GM23248 (cell line): ENCODE data around the gene HERC4. TPM values are rescaled to one million over a fixed set of nuclear protein-coding genes. Genes with fewer than 3 reads are reported as not detected.
A peak's percentile ranks its signal among the peaks of the same experiment; 100 is the strongest.

Source experiments
- DNase-seq: peaks from one replicate; pipeline ENCODE4 v3.0.0-alpha.2; 2015
- H2AFZ ChIP-seq: fragments of 200-600 bp; sonication (generic); 2 replicates; pipeline ENCODE4 v1.6.1; 2016; ENCODE audit warnings: antibody characterized with exemption
- H3F3A ChIP-seq: fragments of 200-600 bp; sonication (generic); 2 replicates; pipeline ENCODE4 v1.6.1; 2016; ENCODE audit warnings: mild to moderate bottlenecking, antibody characterized with exemption, mixed run types; ENCODE audit not compliant: insufficient read depth
- H3K27ac ChIP-seq: fragments of 200-600 bp; sonication (generic); 2 replicates; pipeline ENCODE4 v1.5.1; 2016; ENCODE audit warnings: mild to moderate bottlenecking
- H3K27me3 ChIP-seq: fragments of 200-600 bp; sonication (generic); replicated peaks from 2 replicates; pipeline ENCODE4 v1.6.1; 2016; ENCODE audit warnings: mild to moderate bottlenecking; ENCODE audit not compliant: insufficient read depth
- H3K36me3 ChIP-seq: fragments of 200-600 bp; sonication (generic); 2 replicates; pipeline ENCODE4 v1.6.1; 2016; ENCODE audit warnings: low read depth, mild to moderate bottlenecking
- H3K4me1 ChIP-seq: fragments of 200-600 bp; sonication (generic); 2 replicates; pipeline ENCODE4 v1.6.1; 2016; ENCODE audit warnings: mild to moderate bottlenecking; ENCODE audit not compliant: insufficient read depth
- H3K4me2 ChIP-seq: fragments of 200-600 bp; sonication (generic); one replicate; pipeline ENCODE4 v1.6.1; 2016; ENCODE audit warnings: mild to moderate bottlenecking; ENCODE audit not compliant: unreplicated experiment
- H3K4me3 ChIP-seq: fragments of 200-600 bp; sonication (generic); 2 replicates; pipeline ENCODE4 v1.5.1; 2016; ENCODE audit warnings: mild to moderate bottlenecking
- H3K79me2 ChIP-seq: fragments of 200-600 bp; sonication (generic); 2 replicates; pipeline ENCODE4 v1.6.1; 2016; ENCODE audit warnings: mild to moderate bottlenecking; ENCODE audit not compliant: insufficient read depth
- H3K9ac ChIP-seq: fragments of 200-600 bp; sonication (generic); 2 replicates; pipeline ENCODE4 v1.6.1; 2016; ENCODE audit warnings: mild to moderate bottlenecking
- H3K9me2 ChIP-seq: fragments of 200-600 bp; sonication (generic); 2 replicates; pipeline ENCODE4 v1.6.1; 2016; ENCODE audit warnings: mixed run types, mild to moderate bottlenecking, moderate library complexity; ENCODE audit not compliant: insufficient read depth
- H3K9me3 ChIP-seq: fragments of 200-600 bp; sonication (generic); one replicate; pipeline ENCODE4 v1.6.1; 2017; ENCODE audit warnings: low read depth
- H4K20me1 ChIP-seq: fragments of 200-600 bp; sonication (generic); 2 replicates; pipeline ENCODE4 v1.6.0; 2016; ENCODE audit not compliant: insufficient read depth
- EZH2 ChIP-seq: fragments of 200-600 bp; sonication (generic); IDR thresholded peaks from 2 replicates; pipeline ENCODE4 v1.6.1; 2018; ENCODE audit warnings: antibody characterized with exemption, mild to moderate bottlenecking; ENCODE audit not compliant: insufficient read depth, poor library complexity, severe bottlenecking
- EZH2phosphoT487 ChIP-seq: fragments of 200-600 bp; sonication (generic); IDR thresholded peaks from 2 replicates; pipeline ENCODE4 v1.6.1; 2018; ENCODE audit warnings: antibody characterized with exemption, moderate library complexity, mild to moderate bottlenecking, low read depth; ENCODE audit not compliant: insufficient read depth
- WGBS, 2 experiments: methylation state at CpG; one replicate each; pipeline ENCODE4 v1.1.6; 2015 to 2017; ENCODE audit warnings: low lambda C conversion rate in 2 of 2, low coverage in 1 of 2; ENCODE audit errors: missing lambda C conversion rate in 2 of 2; 5-methylcytosine and 5-hydroxymethylcytosine counted together
- in situ Hi-C: fragments of 300-500 bp; cut with MboI; formaldehyde crosslinking; loops from 2 replicates; pipeline ENCODE4 v1.15.0; 2020
- polyA plus RNA-seq: library from polyadenylated mRNA; unstranded; fragments of >200 nt; fragmentation: Nextera tagmentation; extraction: Ambion mirVana; gene quantifications from 2 replicates; pipeline ENCODE4 v1.2.1, GENCODE V29; 2016
- total RNA-seq: library from RNA; depleted of rRNA; stranded (reverse); fragments of >200 nt; shearing (Covaris generic); gene quantifications from 2 replicates; pipeline ENCODE4 v1.2.3, GENCODE V29; 2014

HERC4 gene
- total and polyA plus RNA-seq, 2 experiments from 2014 or later = 127 to 228 TPM

DNA sequence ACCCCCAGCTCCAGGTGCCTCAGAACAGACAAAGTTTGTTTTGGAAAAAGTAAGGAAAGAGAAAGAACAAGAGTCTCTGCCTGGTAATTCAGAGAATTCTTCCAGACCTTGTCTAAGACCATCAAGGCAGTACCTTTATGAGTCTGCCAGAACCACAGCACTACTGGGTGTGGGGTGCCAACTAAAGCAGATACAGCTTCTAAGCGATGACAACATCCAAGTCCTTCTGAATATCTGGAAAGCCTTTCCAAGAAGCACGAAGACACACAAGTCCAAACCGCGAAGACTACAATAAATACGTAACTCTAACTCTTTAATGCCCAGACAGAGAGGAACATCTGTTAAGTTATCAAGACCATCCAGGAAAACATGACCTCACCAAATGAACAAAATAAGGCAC lies 96.3 kb downstream of the HERC4 start:
- Histone ChIP-seq H4K20me1 (no peaks in the 10 kb centered on the region), H3K27me3 (no peaks in the 10 kb centered on the region), H3F3A (peaks cover 82% of the 10 kb centered on the region), H2AFZ (no peak overlapping the region), H3K9me3 (no peaks in the 10 kb centered on the region), H3K27ac (peak overlapping the region; percentile 15), H3K4me2 (no peak overlapping the region), H3K36me3 (peaks cover 86% of the 10 kb centered on the region), H3K4me3 (no peak overlapping the region), H3K4me1 (no peaks in the 10 kb centered on the region), H3K9me2 (no peaks in the 10 kb centered on the region), H3K79me2 (peaks cover 96% of the 10 kb centered on the region), H3K9ac (no peak overlapping the region)
- TF ChIP-seq EZH2phosphoT487 = no peak
- no peak for TF ChIP-seq EZH2
- WGBS, 2 experiments = 63 to 70% methylated on average over 5 of the region's 5 CpGs
- DNase-seq = peak; percentile 37
- in situ Hi-C loops = no loop called here

- Histone ChIP-seq H3K79me2 (peaks cover 98% of the 10 kb centered on the region), H3K4me1 (no peaks in the 10 kb centered on the region), H3K4me3 (no peak overlapping the region), H4K20me1 (no peaks in the 10 kb centered on the region), H3K9ac (no peak overlapping the region), H3F3A (peaks cover 84% of the 10 kb centered on the region), H3K27ac (no peak overlapping the region), H3K9me2 (no peaks in the 10 kb centered on the region), H3K27me3 (no peaks in the 10 kb centered on the region), H3K9me3 (no peaks in the 10 kb centered on the region), H2AFZ (no peak overlapping the region), H3K36me3 (peaks cover 89% of the 10 kb centered on the region), H3K4me2 (no peak overlapping the region)
- TF ChIP-seq EZH2phosphoT487 (no peak), EZH2 (no peak)
- WGBS, 2 experiments = 95 to 98% methylated on average over 2 of the region's 2 CpGs
- no peak for DNase-seq
- in situ Hi-C loops = no loop called here
Measured at GRCh38 chr10:67977251-67977650, 97.8 kb downstream of the HERC4 start.

DNA sequence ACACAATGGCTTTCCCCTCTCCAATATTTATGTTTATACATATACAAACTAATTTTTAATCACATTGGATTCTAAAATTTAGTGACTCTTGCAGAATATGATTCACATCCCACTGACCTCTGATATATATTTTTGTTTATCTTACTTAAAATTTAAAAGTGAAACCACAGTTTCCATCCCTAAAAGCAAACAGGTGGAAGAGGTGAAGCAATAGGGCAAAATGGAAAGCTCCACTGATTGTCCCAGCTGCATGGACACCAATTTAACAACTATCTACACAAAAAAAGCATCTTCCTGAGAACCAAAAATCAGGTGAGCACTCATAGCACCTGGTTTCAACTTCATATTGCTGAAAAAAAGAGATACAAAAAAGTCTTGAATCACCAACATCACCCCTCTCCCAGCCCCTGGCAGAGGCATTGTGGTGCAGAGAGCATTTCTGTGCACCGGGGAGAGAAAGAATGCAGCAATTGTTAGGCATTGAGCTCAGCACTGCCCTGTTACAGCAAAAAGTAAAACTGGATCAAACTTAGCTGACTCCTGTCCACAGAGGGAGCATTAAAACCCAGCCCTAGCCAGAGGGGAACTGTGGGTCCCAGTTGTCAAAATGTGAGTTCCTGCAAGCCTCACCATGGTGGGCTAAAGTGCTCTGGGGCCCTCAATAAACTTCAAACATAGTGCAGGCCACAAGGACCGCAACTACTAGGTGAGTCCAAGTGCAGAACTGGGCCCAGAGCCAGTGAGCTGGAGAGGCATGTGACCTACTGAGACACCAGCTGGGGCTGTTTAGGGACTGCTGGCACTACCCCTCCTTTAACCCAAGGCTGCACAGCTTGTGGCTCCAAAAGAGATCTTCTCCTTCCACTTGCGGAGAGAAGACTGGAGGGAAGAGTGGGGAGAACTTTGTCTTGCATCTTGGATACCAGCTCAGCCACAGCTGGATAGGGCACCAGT lies 98.5 kb downstream of the HERC4 start:
- Histone ChIP-seq H3K4me2 (no peak overlapping the region), H3K79me2 (peaks cover 98% of the 10 kb centered on the region), H3K9me3 (no peaks in the 10 kb centered on the region), H3K9me2 (no peaks in the 10 kb centered on the region), H3K27me3 (no peaks in the 10 kb centered on the region), H3K9ac (no peak overlapping the region), H3K27ac (0 out of 2 replicates have a peak overlapping the region, but pooled peaks have one; percentile 1), H3K4me1 (no peaks in the 10 kb centered on the region), H3F3A (peaks cover 85% of the 10 kb centered on the region), H2AFZ (no peak overlapping the region), H3K4me3 (no peak overlapping the region), H4K20me1 (no peaks in the 10 kb centered on the region), H3K36me3 (peaks cover 90% of the 10 kb centered on the region)
- TF ChIP-seq EZH2 (no peak), EZH2phosphoT487 (no peak)
- in situ Hi-C loops = no loop called here
- DNase-seq = peak; percentile 19
- 68 to 76% methylated on average over 3 of the region's 3 CpGs for WGBS, 2 experiments

DNA sequence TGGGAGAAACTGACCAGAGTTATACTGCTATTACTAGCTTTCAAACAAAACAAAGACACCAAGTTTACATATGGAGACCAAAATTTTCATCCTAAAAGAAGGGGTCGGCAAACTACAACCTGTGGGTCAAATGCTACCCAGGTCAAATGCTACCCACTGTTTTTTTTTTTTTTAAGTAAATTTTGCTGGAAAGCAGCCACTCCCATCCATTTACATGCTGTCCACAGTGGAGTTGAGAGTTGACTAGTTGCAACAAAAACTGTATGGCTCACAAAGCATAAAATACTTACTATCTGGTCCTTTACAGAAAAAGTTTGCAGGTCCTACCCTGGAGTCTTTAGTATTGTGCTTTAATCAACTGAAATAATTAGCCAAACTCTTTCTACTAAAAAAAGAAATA lies 99.2 kb downstream of the HERC4 start:
- in situ Hi-C loops = no loop called here
- Histone ChIP-seq H3K9ac (no peak overlapping the region), H4K20me1 (no peaks in the 10 kb centered on the region), H3K9me3 (no peaks in the 10 kb centered on the region), H2AFZ (no peak overlapping the region), H3K36me3 (peaks cover 91% of the 10 kb centered on the region), H3K27ac (0 out of 2 replicates have a peak overlapping the region, but pooled peaks have one; percentile 1), H3K79me2 (peaks cover 98% of the 10 kb centered on the region), H3K4me3 (no peak overlapping the region), H3K4me1 (no peaks in the 10 kb centered on the region), H3F3A (peaks cover 80% of the 10 kb centered on the region), H3K4me2 (no peak overlapping the region), H3K9me2 (no peaks in the 10 kb centered on the region), H3K27me3 (no peaks in the 10 kb centered on the region)
- DNase-seq = no peak
- TF ChIP-seq EZH2 (no peak), EZH2phosphoT487 (no peak)
- WGBS, 2 experiments = 50 to 59% methylated on average over 1 of the region's 1 CpG
